COLO668 (cell line): ENCODE data around the gene NSUN6.
"Not testable (repeated sequence)": the region's sequence is repeated elsewhere in the genome, so short reads cannot be mapped to it uniquely, and the experiment has no call there.

Experiments
- DNase-seq: peaks from one replicate; lab custom pipeline; 2025; ENCODE audit not compliant: unreplicated experiment; lab: John Stamatoyannopoulos, UW

Gene NSUN6

GRCh38 chr10:18659819-18660535 is 8.6 kb upstream of the NSUN6 start:
- peak; percentile 19 for DNase-seq

GRCh38 chr10:18659125-18659818 is 7.9 kb upstream of the NSUN6 start, which contains the start of gene ARL5B:
ARL5B (plus strand) TSS chr10:18659431; CDS start chr10:18659638, 207 bp downstream.
- peak; percentile 91 for DNase-seq

GRCh38 chr10:18658271-18659124 is 7.1 kb upstream of the NSUN6 start:
- DNase-seq = peak; percentile 5

GRCh38 chr10:18656724-18657123 is 5.3 kb upstream of the NSUN6 start:
- DNase-seq = no peak

GRCh38 chr10:18653112-18653511 is 1.7 kb upstream of the NSUN6 start:
- no peak for DNase-seq

- no peak for DNase-seq
These were observed 886 bp downstream of the NSUN6 start for GRCh38 chr10:18650404-18650997.

- DNase-seq = no peak
These were observed 1.9 kb downstream of the NSUN6 start for GRCh38 chr10:18649364-18649959.

- no peak for DNase-seq
These were observed 3.4 kb downstream of the NSUN6 start for GRCh38 chr10:18647945-18648344.

- no peak for DNase-seq
These were observed 4.2 kb downstream of the NSUN6 start for GRCh38 chr10:18647151-18647550.

GRCh38 chr10:18639719-18640118 is 11.7 kb downstream of the NSUN6 start:
- DNase-seq = not testable (repeated sequence)

- not testable (repeated sequence) for DNase-seq
These were observed 14.0 kb downstream of the NSUN6 start for GRCh38 chr10:18637400-18637799.

GRCh38 chr10:18635995-18636394 is 15.4 kb downstream of the NSUN6 start:
- DNase-seq = no peak

- not testable (repeated sequence) for DNase-seq
These were observed 18.9 kb downstream of the NSUN6 start for GRCh38 chr10:18632500-18632899.

GRCh38 chr10:18627452-18628018 is 23.9 kb downstream of the NSUN6 start:
- peak; percentile 59 for DNase-seq

- DNase-seq = no peak
These were observed 25.5 kb downstream of the NSUN6 start for GRCh38 chr10:18625886-18626285.

- not testable (repeated sequence) for DNase-seq
These were observed 27.7 kb downstream of the NSUN6 start for GRCh38 chr10:18623671-18624070.

- no peak for DNase-seq
These were observed 30.5 kb downstream of the NSUN6 start for GRCh38 chr10:18620856-18621255.

GRCh38 chr10:18619016-18619415 is 32.4 kb downstream of the NSUN6 start:
- DNase-seq = no peak

GRCh38 chr10:18616337-18616736 is 35.0 kb downstream of the NSUN6 start:
- DNase-seq = no peak

- DNase-seq = no peak
These were observed 35.8 kb downstream of the NSUN6 start for GRCh38 chr10:18615618-18616017.
